ENCODE results near the gene C16orf92. TPM values are rescaled to one million over a fixed set of nuclear protein-coding genes. Genes with fewer than 3 reads are reported as not detected.
"Not testable (repeated sequence)": the region's sequence is repeated elsewhere in the genome, so short reads cannot be mapped to it uniquely, and the experiment has no call there.

C16orf92 gene
- total RNA-seq, 1 donor = not detected

- no peak overlapping the region for H3K27ac ChIP-seq (ENCODE audit: low read depth, low read length)
- no peak for DNase-seq (ENCODE audit: insufficient read length, low spot score, missing footprints)
- H3K27me3 ChIP-seq (ENCODE audit: insufficient read depth, low read length) = peaks cover 8% of the 10 kb centered on the region
- no peaks in the 10 kb centered on the region for H3K36me3 ChIP-seq (ENCODE audit: insufficient read depth, low read length)
- H3K4me2 ChIP-seq (ENCODE audit: insufficient read depth, low read length) = no peak overlapping the region
- no peak overlapping the region for H2AFZ ChIP-seq (ENCODE audit: low read length)
- no peaks in the 10 kb centered on the region for H3K9me3 ChIP-seq (ENCODE audit: low read depth, low read length)
- H3K4me1 ChIP-seq (ENCODE audit: insufficient read depth, low read length) = peaks cover 6% of the 10 kb centered on the region
- H4K20me1 ChIP-seq (ENCODE audit: insufficient read depth, low read length) = no peaks in the 10 kb centered on the region
- no peak for TF ChIP-seq CTCF (IDR thresholded peaks at IDR 0.05; ENCODE audit: extremely low read depth, low read depth, low read length)
- H3K79me2 ChIP-seq (ENCODE audit: insufficient read depth, low read length) = no peaks in the 10 kb centered on the region
- no peak overlapping the region for H3K4me3 ChIP-seq (ENCODE audit: insufficient read depth, low read length)
Measured at GRCh38 chr16:30016555-30017276, 6.3 kb upstream of the C16orf92 start.

GRCh38 chr16:30017277-30017656 is 5.7 kb upstream of the C16orf92 start:
- Histone ChIP-seq H3K27me3 (ENCODE audit: insufficient read depth, low read length) (peaks cover 3% of the 10 kb centered on the region), H3K27ac (ENCODE audit: low read depth, low read length) (no peak overlapping the region), H3K79me2 (ENCODE audit: insufficient read depth, low read length) (no peaks in the 10 kb centered on the region), H4K20me1 (ENCODE audit: insufficient read depth, low read length) (no peaks in the 10 kb centered on the region), H3K4me1 (ENCODE audit: insufficient read depth, low read length) (peaks cover 1% of the 10 kb centered on the region), H3K9me3 (ENCODE audit: low read depth, low read length) (no peaks in the 10 kb centered on the region), H3K4me3 (ENCODE audit: insufficient read depth, low read length) (no peak overlapping the region), H3K4me2 (ENCODE audit: insufficient read depth, low read length) (no peak overlapping the region), H2AFZ (ENCODE audit: low read length) (no peak overlapping the region), H3K36me3 (ENCODE audit: insufficient read depth, low read length) (no peaks in the 10 kb centered on the region)
- no peak for DNase-seq (ENCODE audit: insufficient read length, low spot score, missing footprints)
- no peak for TF ChIP-seq CTCF (IDR thresholded peaks at IDR 0.05; ENCODE audit: extremely low read depth, low read depth, low read length)

- not testable (repeated sequence) for H3K36me3 ChIP-seq (ENCODE audit: insufficient read depth, low read length); H3K27me3 ChIP-seq (ENCODE audit: insufficient read depth, low read length); H4K20me1 ChIP-seq (ENCODE audit: insufficient read depth, low read length); H3K79me2 ChIP-seq (ENCODE audit: insufficient read depth, low read length); H3K9me3 ChIP-seq (ENCODE audit: low read depth, low read length); H3K4me1 ChIP-seq (ENCODE audit: insufficient read depth, low read length); H3K4me3 ChIP-seq (ENCODE audit: insufficient read depth, low read length); H2AFZ ChIP-seq (ENCODE audit: low read length); DNase-seq (ENCODE audit: insufficient read length, low spot score, missing footprints); H3K4me2 ChIP-seq (ENCODE audit: insufficient read depth, low read length); H3K27ac ChIP-seq (ENCODE audit: low read depth, low read length)
Measured at GRCh38 chr16:30017937-30018336, 5.1 kb upstream of the C16orf92 start.

- no peak overlapping the region for H3K4me3 ChIP-seq (ENCODE audit: insufficient read depth, low read length)
- no peak overlapping the region for H2AFZ ChIP-seq (ENCODE audit: low read length)
- no peaks in the 10 kb centered on the region for H3K9me3 ChIP-seq (ENCODE audit: low read depth, low read length)
- H3K79me2 ChIP-seq (ENCODE audit: insufficient read depth, low read length) = no peaks in the 10 kb centered on the region
- H4K20me1 ChIP-seq (ENCODE audit: insufficient read depth, low read length) = no peaks in the 10 kb centered on the region
- no peak for TF ChIP-seq CTCF (IDR thresholded peaks at IDR 0.05; ENCODE audit: extremely low read depth, low read depth, low read length)
- H3K4me2 ChIP-seq (ENCODE audit: insufficient read depth, low read length) = no peak overlapping the region
- H3K4me1 ChIP-seq (ENCODE audit: insufficient read depth, low read length) = no peaks in the 10 kb centered on the region
- H3K36me3 ChIP-seq (ENCODE audit: insufficient read depth, low read length) = no peaks in the 10 kb centered on the region
- H3K27ac ChIP-seq (ENCODE audit: low read depth, low read length) = no peak overlapping the region
- no peak for DNase-seq (ENCODE audit: insufficient read length, low spot score, missing footprints)
- peaks cover 2% of the 10 kb centered on the region for H3K27me3 ChIP-seq (ENCODE audit: insufficient read depth, low read length)
Measured at GRCh38 chr16:30018731-30019158, 4.3 kb upstream of the C16orf92 start.

Measured in osteoblast (primary cell).